ENCODE results near the gene TBXT.

DNA sequence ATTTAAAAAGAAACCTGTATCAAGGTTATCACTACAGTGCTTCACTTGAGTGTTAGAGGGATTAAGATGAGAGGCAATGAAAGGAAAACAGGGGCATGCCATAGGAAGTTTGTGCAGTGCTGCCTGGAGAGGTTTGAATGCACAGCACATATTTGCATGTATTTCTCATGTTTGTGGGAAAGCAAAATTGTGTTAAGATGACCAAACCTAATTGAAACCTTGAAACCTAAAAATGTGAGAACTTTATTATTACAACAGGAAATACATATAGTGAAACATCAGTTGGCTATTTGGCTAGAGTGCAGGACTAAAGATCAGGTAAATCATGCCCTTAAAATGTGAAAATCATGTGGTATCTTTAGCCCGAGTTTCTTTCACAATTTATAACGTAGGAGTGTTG is 8.5 kb upstream of the TBXT start:
- no peak for TF ChIP-seq TAF1 (IDR thresholded peaks at IDR 0.05; ENCODE audit: borderline replicate concordance, insufficient read depth, low read length)
- TF ChIP-seq POLR2AphosphoS5 (IDR thresholded peaks at IDR 0.05; ENCODE audit: low read depth, low read length) = no peak
- TF ChIP-seq, protein P1, sequence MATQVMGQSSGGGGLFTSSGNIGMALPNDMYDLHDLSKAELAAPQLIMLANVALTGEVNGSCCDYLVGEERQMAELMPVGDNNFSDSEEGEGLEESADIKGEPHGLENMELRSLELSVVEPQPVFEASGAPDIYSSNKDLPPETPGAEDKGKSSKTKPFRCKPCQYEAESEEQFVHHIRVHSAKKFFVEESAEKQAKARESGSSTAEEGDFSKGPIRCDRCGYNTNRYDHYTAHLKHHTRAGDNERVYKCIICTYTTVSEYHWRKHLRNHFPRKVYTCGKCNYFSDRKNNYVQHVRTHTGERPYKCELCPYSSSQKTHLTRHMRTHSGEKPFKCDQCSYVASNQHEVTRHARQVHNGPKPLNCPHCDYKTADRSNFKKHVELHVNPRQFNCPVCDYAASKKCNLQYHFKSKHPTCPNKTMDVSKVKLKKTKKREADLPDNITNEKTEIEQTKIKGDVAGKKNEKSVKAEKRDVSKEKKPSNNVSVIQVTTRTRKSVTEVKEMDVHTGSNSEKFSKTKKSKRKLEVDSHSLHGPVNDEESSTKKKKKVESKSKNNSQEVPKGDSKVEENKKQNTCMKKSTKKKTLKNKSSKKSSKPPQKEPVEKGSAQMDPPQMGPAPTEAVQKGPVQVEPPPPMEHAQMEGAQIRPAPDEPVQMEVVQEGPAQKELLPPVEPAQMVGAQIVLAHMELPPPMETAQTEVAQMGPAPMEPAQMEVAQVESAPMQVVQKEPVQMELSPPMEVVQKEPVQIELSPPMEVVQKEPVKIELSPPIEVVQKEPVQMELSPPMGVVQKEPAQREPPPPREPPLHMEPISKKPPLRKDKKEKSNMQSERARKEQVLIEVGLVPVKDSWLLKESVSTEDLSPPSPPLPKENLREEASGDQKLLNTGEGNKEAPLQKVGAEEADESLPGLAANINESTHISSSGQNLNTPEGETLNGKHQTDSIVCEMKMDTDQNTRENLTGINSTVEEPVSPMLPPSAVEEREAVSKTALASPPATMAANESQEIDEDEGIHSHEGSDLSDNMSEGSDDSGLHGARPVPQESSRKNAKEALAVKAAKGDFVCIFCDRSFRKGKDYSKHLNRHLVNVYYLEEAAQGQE (IDR thresholded peaks at IDR 0.05; ENCODE audit: insufficient read depth in 1 of 2, low read depth in 2 of 2, low read length in 2 of 2) = no peak
- TF ChIP-seq SIN3A (IDR thresholded peaks at IDR 0.05; ENCODE audit: borderline replicate concordance, insufficient read depth, low read length) = no peak
